K562 (cell line): ENCODE data around the gene ROPN1B.

Experiments
- CEBPZ ChIP-seq: fragments of 150-350 bp; IDR thresholded peaks from 2 replicates; pipeline ENCODE4 v1.6.1; 2014; ENCODE audit warnings: low read depth, mild to moderate bottlenecking, low read length, borderline replicate concordance
- MXI1 ChIP-seq: IDR thresholded peaks from 2 replicates; pipeline ENCODE4 v1.6.1; 2011; ENCODE audit warnings: low read depth, mild to moderate bottlenecking, improper control_type of control experiment, low read length
- TBP ChIP-seq: optimal IDR thresholded peaks from 2 replicates; pipeline ENCODE3; 2011; ENCODE audit warnings: low read depth, low read length, improper control_type of control experiment
- ZBTB2 ChIP-seq: fragments of 450-650 bp; IDR thresholded peaks from 2 replicates; pipeline ENCODE4 v1.6.1; 2016; ENCODE audit warnings: antibody characterized with exemption

- TF ChIP-seq CEBPZ, result no peak
- TF ChIP-seq TBP, result no peak
- TF ChIP-seq MXI1, result no peak
- no peak for TF ChIP-seq ZBTB2
These were observed 54.4 kb downstream of the ROPN1B start for GRCh38 chr3:126023390-126023789.
